ENCODE results near the gene TXNRD2. TPM values are rescaled to one million over a fixed set of nuclear protein-coding genes. Genes with fewer than 3 reads are reported as not detected.

Gene TXNRD2
- total and polyA plus RNA-seq, 8 donors = 9.6 to 41.6 (median 14.8) TPM

GRCh38 chr22:19948057-19948760 lies 6.6 kb upstream of the TXNRD2 start:
- FAIRE-seq (no peak), ATAC-seq (no peak), DNase-seq (peak in 2 of 6 donors; percentile 8 to 21)
- Histone ChIP-seq H3K36me3 (no peaks in the 10 kb centered on the region), H3K9me3 (no peaks in the 10 kb centered on the region), H3K27ac (peak overlapping the region in 1 of 4 donors; percentile 69), H3K27me3 (no peaks in the 10 kb centered on the region), H3K4me3 (no peak overlapping the region), H3K4me1 (peaks cover 13 to 22% (median 18%) of the 10 kb centered on the region in 3 donors)
- WGBS, 2 donors = 71 to 72% methylated on average over 9 of the region's 9 CpGs
- intact Hi-C loops (cut with DNase I) = no loop called here
- TF ChIP-seq CTCF (IDR thresholded peaks at IDR 0.05) = peak in 2 of 4 donors; percentile 1 to 5

DNA sequence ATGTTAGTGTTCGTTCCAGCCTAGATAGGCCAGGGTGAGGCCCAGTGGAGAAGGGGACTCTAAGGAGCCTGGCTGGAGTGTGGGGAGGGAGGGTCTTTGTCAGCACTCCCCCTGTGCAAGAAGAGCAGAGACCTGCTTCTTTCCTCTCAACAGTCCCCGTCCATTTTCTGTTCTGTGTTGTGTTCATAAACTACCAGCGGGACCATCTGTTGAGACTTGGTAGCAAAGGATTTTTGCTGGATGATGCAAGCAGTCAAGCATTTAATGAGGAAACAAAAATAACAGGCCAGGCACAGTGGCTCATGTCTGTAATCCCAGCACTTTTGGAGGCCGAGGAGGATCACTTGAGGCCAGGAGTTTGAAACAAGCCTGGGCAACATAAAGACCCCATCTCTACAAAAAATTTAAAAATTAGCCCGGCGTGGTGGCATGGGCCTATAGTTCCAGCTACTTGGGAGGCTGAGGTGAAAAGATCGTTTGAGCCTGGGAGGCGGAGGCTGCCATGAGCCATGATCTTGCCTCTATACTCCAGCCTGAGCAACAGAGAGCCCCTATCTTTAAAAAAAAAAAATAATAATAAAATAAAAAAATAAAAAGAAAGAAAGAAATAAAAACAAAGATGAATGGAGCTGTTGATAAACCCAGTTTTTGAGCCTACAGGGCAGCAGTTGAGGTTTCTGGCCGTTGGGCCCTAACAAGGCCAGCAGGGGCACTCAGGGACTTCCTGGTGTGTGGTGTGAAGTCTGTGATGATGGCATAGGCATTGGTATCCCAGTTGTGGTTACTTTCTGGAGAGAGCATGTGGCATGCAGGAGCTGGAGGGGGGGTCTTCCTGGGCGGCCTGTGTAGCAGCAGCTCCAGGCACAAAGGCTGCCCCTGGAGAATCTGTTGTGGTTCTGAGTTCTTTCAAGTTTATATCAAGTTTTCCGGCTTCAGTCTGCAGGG lies 1.7 kb upstream of the TXNRD2 start:
- H3K4me1 ChIP-seq = peaks cover 17 to 27% (median 25%) of the 10 kb centered on the region in 3 donors
- no peak for FAIRE-seq
- intact Hi-C loops (cut with DNase I) = no loop called here
- H3K27ac ChIP-seq = peak overlapping the region; percentile 53 to 96 (median 87)
- H3K4me3 ChIP-seq = peak overlapping the region in 2 of 4 donors; percentile 71 to 90
- peak in 3 of 6 donors; percentile 17 to 48 (median 33) for DNase-seq
- peak; percentile 21 to 63 (median 40) for ATAC-seq
- no peak for TF ChIP-seq CTCF (IDR thresholded peaks at IDR 0.05)
- H3K27me3 ChIP-seq = no peaks in the 10 kb centered on the region
- H3K36me3 ChIP-seq = no peaks in the 10 kb centered on the region
- 55 to 60% methylated on average over 10 to 11 of the region's 11 CpGs for WGBS, 2 donors
- H3K9me3 ChIP-seq = no peaks in the 10 kb centered on the region

DNA sequence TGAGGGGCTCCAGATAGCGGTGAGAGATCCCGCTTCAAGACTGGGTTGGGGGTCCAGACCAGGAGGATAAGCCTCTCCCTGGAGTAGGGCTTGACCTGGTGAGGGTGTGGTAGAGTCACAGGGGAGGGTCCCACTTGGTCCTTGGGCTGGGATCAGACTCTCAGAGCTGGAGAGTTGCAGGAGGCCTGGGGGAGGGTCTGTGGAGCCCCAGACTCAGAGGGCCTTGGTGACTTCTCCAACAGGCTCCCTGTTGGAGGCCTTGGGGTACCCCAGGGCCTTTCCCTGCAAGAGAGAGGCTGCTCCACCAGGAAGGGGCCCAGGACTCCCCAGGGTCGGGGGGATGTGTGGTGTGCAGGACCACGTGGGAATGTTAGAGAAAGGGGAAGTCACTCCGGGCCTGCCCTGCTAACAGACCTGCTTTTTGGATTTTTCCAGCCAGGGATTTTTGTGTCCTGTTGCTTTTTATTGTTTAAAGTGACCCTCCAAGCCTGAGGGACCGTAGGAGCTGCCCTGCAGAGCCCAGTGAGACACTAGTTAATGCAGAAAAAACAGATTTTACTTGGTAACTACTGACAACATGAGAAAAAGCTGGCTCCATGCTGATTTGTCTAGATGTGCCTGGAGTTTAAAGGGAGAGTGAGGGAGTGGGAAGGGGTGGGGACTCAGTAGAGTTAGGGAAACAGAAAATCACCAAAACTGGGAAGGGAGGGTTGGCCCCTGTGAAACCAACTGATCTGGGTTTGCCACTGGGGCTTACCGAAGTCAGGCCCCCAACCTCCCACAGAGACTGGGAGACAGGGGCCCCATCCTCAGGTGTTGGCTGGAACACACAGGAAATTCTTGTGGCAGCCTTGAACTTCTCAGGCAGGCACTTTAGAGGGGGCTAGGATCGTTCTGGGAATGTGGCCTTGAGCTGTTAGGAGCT lies 801 bp upstream of the TXNRD2 start:
- DNase-seq (peak in 5 of 6 donors; percentile 18 to 60 (median 37)), ATAC-seq (peak; percentile 29 to 59 (median 48)), FAIRE-seq (no peak)
- Histone ChIP-seq H3K9me3 (no peaks in the 10 kb centered on the region), H3K4me1 (peaks cover 15 to 25% (median 23%) of the 10 kb centered on the region in 3 donors), H3K36me3 (no peaks in the 10 kb centered on the region), H3K4me3 (peak overlapping the region; percentile 71 to 90 (median 84)), H3K27me3 (no peaks in the 10 kb centered on the region), H3K27ac (peak overlapping the region; percentile 53 to 96 (median 87))
- 0 to 2% methylated on average over 8 of the region's 8 CpGs for WGBS, 2 donors
- TF ChIP-seq CTCF (IDR thresholded peaks at IDR 0.05) = no peak
- intact Hi-C loops (cut with DNase I) = no loop called here

- Histone ChIP-seq H3K4me3 (peak overlapping the region; percentile 71 to 90 (median 84)), H3K4me1 (peaks cover 13 to 23% (median 19%) of the 10 kb centered on the region in 3 donors), H3K36me3 (no peaks in the 10 kb centered on the region), H3K9me3 (no peaks in the 10 kb centered on the region), H3K27me3 (no peaks in the 10 kb centered on the region), H3K27ac (peak overlapping the region; percentile 53 to 96 (median 87))
- WGBS, 2 donors = 62 to 67% methylated on average over 21 of the region's 21 CpGs
- peak in 3 of 6 donors; percentile 42 to 55 (median 54) for DNase-seq
- FAIRE-seq = no peak
- TF ChIP-seq CTCF (IDR thresholded peaks at IDR 0.05) = no peak
- ATAC-seq = no peak
- intact Hi-C loops (cut with DNase I) = no loop called here
Measured at GRCh38 chr22:19940536-19941364, 868 bp downstream of the TXNRD2 start.
